Glomerular endothelial cell (primary cell): ENCODE data around the gene NCAPG. TPM values are rescaled to one million over a fixed set of nuclear protein-coding genes. Genes with fewer than 3 reads are reported as not detected.

Experiments used
- DNase-seq: peaks from one replicate; pipeline ENCODE4 v3.0.0-alpha.2; 2011; ENCODE audit warnings: low read depth, low spot score; ENCODE audit errors: extremely low read depth
- total RNA-seq: library from RNA; depleted of rRNA; stranded (reverse); fragments of >200 nt; gene quantifications from 2 replicates; pipeline ENCODE4 v1.2.3, GENCODE V29; 2015

The NCAPG gene
- total RNA-seq, 1 donor from 2014 or later = 10.0 TPM

DNA sequence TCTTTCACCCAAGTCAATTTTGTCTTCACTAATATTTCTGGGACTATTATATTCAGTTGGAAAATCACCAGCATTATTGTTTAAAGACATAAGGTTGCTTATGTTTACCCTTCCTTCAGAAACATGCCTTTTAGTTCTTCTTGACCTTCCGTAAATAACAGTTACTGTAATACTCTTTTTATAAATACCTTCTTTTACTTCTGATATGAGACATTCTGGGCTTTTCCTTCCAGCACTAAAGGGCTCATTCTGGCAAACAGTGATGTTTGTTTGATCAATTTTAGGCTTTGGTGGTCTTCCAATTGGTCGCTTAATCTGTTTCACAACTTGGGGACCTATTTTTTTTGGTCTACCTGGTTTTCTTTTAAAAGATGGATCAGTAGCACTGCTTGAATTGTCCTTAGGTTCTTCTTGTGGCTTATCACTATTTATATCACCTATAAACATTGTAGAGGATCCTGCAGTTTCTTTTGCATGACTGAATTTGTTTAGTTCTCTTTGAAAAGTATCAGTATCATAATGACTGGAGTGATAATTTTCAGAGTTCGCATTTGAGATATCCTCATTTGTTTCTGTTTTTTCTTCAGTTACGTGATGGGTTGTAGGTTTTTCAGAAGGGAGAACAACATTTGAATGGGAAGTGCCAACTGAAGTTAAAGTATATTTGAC lies 64.8 kb downstream of the NCAPG start:
- no peak for DNase-seq

DNA sequence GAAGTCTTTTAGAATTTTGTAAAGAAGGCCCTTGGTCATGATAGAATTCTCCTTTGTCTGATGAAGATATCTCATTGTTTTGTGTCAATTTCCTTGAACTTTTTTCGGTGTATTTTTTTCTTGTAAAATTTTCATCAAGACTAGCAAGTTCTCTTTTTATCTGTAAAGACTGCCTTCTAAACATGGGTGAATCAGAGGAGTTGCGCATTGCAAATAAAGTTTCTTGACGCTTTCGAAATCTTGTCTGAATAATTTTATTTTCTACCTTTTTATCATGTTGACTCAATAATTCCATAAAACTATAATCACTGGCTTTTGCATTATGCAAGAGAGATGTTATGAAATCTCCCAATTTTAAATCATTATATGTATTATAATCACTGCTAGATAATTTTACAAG lies 66.2 kb downstream of the NCAPG start:
- DNase-seq = no peak

- DNase-seq = no peak
Observed at GRCh38 chr4:17877661-17878060, 66.9 kb downstream of the NCAPG start.

GRCh38 chr4:17884063-17884462 lies 73.3 kb downstream of the NCAPG start:
- no peak for DNase-seq

DNA sequence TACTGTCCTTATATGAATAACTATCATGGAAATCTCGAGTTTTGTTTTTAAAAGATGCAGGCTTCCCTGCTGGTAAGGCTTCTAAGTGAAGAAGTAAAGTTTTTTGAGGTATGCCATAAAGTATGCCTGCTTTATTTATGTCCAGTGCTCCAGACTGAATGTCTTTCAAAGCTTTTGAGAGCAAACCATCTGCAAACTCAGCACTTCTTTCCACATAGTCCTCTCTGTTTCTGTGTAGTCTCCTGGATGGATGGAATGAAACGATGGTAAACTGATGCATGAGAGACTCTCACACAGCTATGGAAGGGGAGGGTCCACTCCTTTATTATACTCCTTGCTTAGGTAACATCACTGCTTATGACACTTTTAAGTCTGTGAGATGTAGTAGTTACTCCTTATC lies 73.7 kb downstream of the NCAPG start:
- no peak for DNase-seq

GRCh38 chr4:17889692-17890091 lies 78.9 kb downstream of the NCAPG start:
- no peak for DNase-seq

DNA sequence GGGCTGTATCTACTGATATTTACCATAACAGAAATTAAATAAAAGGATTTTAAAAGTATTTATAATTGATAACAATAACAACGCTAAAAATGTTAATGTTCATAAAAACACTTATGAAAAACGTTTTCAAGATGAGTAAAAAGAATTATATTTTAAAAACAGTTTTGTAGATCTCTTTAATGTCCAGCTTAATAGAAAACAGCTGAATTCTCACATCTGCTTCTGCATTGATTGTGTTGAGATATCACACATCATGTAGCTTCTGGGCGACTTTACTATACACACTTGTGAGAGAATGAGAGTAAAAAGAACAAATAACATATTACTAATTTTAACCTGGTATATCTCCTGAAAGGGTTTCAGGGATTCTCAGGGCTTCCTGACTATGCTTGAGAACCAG lies 83.6 kb downstream of the NCAPG start:
- no peak for DNase-seq

Other genes with a start within 250 kb of the NCAPG start
- gene LAP3, start 233.8 kb upstream of the NCAPG start, total RNA-seq = 134 and 268 TPM in 2 replicates
- gene MED28, start 196.3 kb upstream of the NCAPG start, total RNA-seq = 6.0 and 9.3 TPM in 2 replicates
- gene FAM184B, start 29.4 kb upstream of the NCAPG start, total RNA-seq = not detected in 2 replicates
- gene DCAF16, start 222 bp upstream of the NCAPG start, total RNA-seq = 12.1 and 26.0 TPM in 2 replicates
- 14.9 and 19.4 TPM in 2 replicates for gene LCORL, start 210.8 kb downstream of the NCAPG start, total RNA-seq